HG02973 (cell line): ENCODE results near the gene SMARCB1.

Experiments
- ATAC-seq: cut with Tn5 transposase; IDR thresholded peaks from one replicate; pipeline ENCODE4 v1.9.1; 2021; ENCODE audit warnings: moderate library complexity; ENCODE audit not compliant: unreplicated experiment

Gene SMARCB1

GRCh38 chr22:23786752-23787599 lies at the start of gene SMARCB1:
Gene SMARCB1 (plus strand): TSS chr22:23786966. CDS start chr22:23787170, 204 bp downstream.
- ATAC-seq: peak; percentile 52

- no peak for ATAC-seq
These were observed 49.1 kb upstream of the SMARCB1 start for GRCh38 chr22:23737696-23738095.

GRCh38 chr22:23742505-23743264 lies 44.1 kb upstream of the SMARCB1 start:
- ATAC-seq: no peak

- ATAC-seq: no peak
These were observed 43.5 kb upstream of the SMARCB1 start for GRCh38 chr22:23743303-23743705.

GRCh38 chr22:23744001-23744400 lies 42.8 kb upstream of the SMARCB1 start:
- ATAC-seq: no peak

- ATAC-seq: no peak
These were observed 42.3 kb upstream of the SMARCB1 start for GRCh38 chr22:23744485-23744884.

GRCh38 chr22:23745791-23746190 lies 41.0 kb upstream of the SMARCB1 start:
- ATAC-seq: no peak

GRCh38 chr22:23749841-23750301 lies 36.9 kb upstream of the SMARCB1 start:
- ATAC-seq: no peak

- no peak for ATAC-seq
These were observed 36.4 kb upstream of the SMARCB1 start for GRCh38 chr22:23750367-23750713.

GRCh38 chr22:23750714-23751440 lies 35.9 kb upstream of the SMARCB1 start, which contains the start of gene ZNF70:
Gene ZNF70 (minus strand): TSS chr22:23751112. CDS start chr22:23745140, 5,972 bp downstream.
- ATAC-seq: peak; percentile 74

GRCh38 chr22:23751441-23751996 lies 35.2 kb upstream of the SMARCB1 start:
- ATAC-seq: no peak

GRCh38 chr22:23752090-23752691 lies 34.6 kb upstream of the SMARCB1 start:
- no peak for ATAC-seq

GRCh38 chr22:23752750-23753149 lies 34.0 kb upstream of the SMARCB1 start:
- ATAC-seq: no peak

GRCh38 chr22:23753385-23753784 lies 33.4 kb upstream of the SMARCB1 start:
- no peak for ATAC-seq

GRCh38 chr22:23754220-23754919 lies 32.4 kb upstream of the SMARCB1 start, which contains the start of gene VPREB3:
Gene VPREB3 (minus strand): TSS chr22:23754425. CDS start chr22:23754363, 62 bp downstream.
- ATAC-seq: no peak

- no peak for ATAC-seq
These were observed 31.7 kb upstream of the SMARCB1 start for GRCh38 chr22:23754980-23755636.

GRCh38 chr22:23755711-23756110 lies 31.1 kb upstream of the SMARCB1 start:
- ATAC-seq: no peak

- ATAC-seq: no peak
These were observed 29.9 kb upstream of the SMARCB1 start for GRCh38 chr22:23756891-23757290.

- ATAC-seq: no peak
These were observed 27.2 kb upstream of the SMARCB1 start for GRCh38 chr22:23759566-23759965.
